ENCODE measurements around the gene INPPL1. TPM values are rescaled to one million over a fixed set of nuclear protein-coding genes. Genes with fewer than 3 reads are reported as not detected.

Gene INPPL1
- total and polyA plus RNA-seq, 10 of the 15 experiments (the other 5 are each of a cell fraction or from before 2014, with no cell fraction given): 0.47 to 116 (median 43.4) TPM

DNA sequence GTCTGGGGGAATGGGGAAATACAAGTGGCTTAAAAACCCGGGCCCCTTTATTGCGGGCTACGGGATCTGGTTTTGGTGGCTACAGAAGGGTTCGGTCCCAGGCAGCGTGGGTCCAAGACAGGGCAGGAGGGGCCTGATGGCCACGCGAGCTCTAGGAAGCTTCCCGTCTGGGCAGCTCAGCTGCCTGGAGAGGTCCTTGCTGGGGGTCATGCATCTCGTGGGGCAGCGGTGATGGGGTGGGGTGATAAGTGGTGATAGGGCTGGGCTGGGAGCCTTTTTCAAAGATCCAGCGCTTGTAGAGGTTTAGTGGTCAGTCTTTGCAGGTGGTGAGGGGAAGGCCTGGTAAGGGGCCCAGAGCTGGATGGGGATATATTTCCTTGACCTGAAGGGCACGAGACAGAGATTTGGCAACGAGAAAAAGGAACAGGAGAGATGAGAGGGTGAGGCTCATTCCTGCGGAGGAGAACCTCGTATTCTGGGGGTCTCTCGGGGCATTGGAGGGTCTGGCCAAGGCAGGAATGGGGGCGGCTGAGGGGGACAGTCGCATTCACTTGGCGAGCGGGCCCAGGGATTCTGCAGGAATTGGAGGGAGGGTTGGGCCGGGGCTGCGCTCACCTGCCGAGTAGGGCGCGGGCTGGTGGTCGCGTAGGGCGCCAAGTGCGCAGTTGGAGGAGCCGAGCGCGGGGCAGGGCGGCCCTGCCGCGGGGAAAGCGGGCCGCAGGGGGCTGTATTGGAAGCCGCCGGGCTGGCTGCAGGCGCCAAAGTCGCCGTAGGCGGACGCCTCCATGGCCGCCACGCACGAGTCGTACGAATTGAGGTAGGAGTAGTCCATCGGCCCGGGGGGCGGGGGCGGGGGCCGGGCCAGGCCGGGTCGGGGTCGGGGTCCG, 18.8 kb downstream of the INPPL1 start:
- CTCF ChIA-PET: interaction anchor here (0.9 kb wide), 1 partner anchor 187 kb away, joined by 5 read pairs; no protein-coding TSS in a partner anchor
- SMC1A ChIA-PET (ENCODE audit: uncharacterized antibody, unreplicated experiment): no interaction called here
- 62% methylated on average over 37 of the region's 58 CpGs for WGBS (ENCODE audit: insufficient coverage, insufficient replicate concordance, low lambda C conversion rate, missing lambda C conversion rate)
- RAD21 ChIA-PET (ENCODE audit: unreplicated experiment): no interaction called here
- no peaks in the 10 kb centered on the region; the same call in 1 of the 2 replicates for H4K20me1 ChIP-seq (ENCODE audit: control insufficient read depth, insufficient read depth)
- no peak for TF ChIP-seq IKZF2 (IDR thresholded peaks at IDR 0.05)
- no peak for TF ChIP-seq CEBPB (IDR thresholded peaks at IDR 0.05; ENCODE audit: borderline replicate concordance in 1 of 2, low read depth in 2 of 2, low read length in 2 of 2)
- no peak for TF ChIP-seq BCL11A (IDR thresholded peaks at IDR 0.05; ENCODE audit: low read depth, low read length)
- no peak for TF ChIP-seq CBX3 (IDR thresholded peaks at IDR 0.05; ENCODE audit: borderline replicate concordance, low read depth)
- no peak for TF ChIP-seq CREB1 (IDR thresholded peaks at IDR 0.05; ENCODE audit: low read depth)
- TF ChIP-seq WRNIP1 (IDR thresholded peaks at IDR 0.05; ENCODE audit: borderline replicate concordance, low read depth, low read length): no peak
- TF ChIP-seq STAT3 (IDR thresholded peaks at IDR 0.05; ENCODE audit: low read depth, low read length): no peak
- TF ChIP-seq ZNF217 (IDR thresholded peaks at IDR 0.05): no peak
- TF ChIP-seq, protein P1, sequence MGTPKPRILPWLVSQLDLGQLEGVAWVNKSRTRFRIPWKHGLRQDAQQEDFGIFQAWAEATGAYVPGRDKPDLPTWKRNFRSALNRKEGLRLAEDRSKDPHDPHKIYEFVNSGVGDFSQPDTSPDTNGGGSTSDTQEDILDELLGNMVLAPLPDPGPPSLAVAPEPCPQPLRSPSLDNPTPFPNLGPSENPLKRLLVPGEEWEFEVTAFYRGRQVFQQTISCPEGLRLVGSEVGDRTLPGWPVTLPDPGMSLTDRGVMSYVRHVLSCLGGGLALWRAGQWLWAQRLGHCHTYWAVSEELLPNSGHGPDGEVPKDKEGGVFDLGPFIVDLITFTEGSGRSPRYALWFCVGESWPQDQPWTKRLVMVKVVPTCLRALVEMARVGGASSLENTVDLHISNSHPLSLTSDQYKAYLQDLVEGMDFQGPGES (IDR thresholded peaks at IDR 0.05): no peak
- TF ChIP-seq, protein P2, sequence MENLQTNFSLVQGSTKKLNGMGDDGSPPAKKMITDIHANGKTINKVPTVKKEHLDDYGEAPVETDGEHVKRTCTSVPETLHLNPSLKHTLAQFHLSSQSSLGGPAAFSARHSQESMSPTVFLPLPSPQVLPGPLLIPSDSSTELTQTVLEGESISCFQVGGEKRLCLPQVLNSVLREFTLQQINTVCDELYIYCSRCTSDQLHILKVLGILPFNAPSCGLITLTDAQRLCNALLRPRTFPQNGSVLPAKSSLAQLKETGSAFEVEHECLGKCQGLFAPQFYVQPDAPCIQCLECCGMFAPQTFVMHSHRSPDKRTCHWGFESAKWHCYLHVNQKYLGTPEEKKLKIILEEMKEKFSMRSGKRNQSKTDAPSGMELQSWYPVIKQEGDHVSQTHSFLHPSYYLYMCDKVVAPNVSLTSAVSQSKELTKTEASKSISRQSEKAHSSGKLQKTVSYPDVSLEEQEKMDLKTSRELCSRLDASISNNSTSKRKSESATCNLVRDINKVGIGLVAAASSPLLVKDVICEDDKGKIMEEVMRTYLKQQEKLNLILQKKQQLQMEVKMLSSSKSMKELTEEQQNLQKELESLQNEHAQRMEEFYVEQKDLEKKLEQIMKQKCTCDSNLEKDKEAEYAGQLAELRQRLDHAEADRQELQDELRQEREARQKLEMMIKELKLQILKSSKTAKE (IDR thresholded peaks at IDR 0.05; ENCODE audit: low read depth, poor library complexity, severe bottlenecking): no peak
- no peak for TF ChIP-seq CREM (IDR thresholded peaks at IDR 0.05; ENCODE audit: low read depth)
- no peak for TF ChIP-seq ZNF274 (IDR thresholded peaks at IDR 0.05; ENCODE audit: insufficient read depth, insufficient read length)
- TF ChIP-seq TCF3 (IDR thresholded peaks at IDR 0.05; ENCODE audit: borderline replicate concordance, insufficient read depth, low read depth, low read length): no peak
- TF ChIP-seq, protein P3, sequence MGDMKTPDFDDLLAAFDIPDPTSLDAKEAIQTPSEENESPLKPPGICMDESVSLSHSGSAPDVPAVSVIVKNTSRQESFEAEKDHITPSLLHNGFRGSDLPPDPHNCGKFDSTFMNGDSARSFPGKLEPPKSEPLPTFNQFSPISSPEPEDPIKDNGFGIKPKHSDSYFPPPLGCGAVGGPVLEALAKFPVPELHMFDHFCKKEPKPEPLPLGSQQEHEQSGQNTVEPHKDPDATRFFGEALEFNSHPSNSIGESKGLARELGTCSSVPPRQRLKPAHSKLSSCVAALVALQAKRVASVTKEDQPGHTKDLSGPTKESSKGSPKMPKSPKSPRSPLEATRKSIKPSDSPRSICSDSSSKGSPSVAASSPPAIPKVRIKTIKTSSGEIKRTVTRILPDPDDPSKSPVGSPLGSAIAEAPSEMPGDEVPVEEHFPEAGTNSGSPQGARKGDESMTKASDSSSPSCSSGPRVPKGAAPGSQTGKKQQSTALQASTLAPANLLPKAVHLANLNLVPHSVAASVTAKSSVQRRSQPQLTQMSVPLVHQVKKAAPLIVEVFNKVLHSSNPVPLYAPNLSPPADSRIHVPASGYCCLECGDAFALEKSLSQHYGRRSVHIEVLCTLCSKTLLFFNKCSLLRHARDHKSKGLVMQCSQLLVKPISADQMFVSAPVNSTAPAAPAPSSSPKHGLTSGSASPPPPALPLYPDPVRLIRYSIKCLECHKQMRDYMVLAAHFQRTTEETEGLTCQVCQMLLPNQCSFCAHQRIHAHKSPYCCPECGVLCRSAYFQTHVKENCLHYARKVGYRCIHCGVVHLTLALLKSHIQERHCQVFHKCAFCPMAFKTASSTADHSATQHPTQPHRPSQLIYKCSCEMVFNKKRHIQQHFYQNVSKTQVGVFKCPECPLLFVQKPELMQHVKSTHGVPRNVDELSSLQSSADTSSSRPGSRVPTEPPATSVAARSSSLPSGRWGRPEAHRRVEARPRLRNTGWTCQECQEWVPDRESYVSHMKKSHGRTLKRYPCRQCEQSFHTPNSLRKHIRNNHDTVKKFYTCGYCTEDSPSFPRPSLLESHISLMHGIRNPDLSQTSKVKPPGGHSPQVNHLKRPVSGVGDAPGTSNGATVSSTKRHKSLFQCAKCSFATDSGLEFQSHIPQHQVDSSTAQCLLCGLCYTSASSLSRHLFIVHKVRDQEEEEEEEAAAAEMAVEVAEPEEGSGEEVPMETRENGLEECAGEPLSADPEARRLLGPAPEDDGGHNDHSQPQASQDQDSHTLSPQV (IDR thresholded peaks at IDR 0.05): no peak
- no peak for TF ChIP-seq TCF7 (IDR thresholded peaks at IDR 0.05; ENCODE audit: borderline replicate concordance)
- no peak overlapping the region for H2AFZ ChIP-seq (ENCODE audit: control insufficient read depth, low read depth, low read length)
- FAIRE-seq (no peak), DNase-seq (ENCODE audit: low read depth, low spot score) (no peak), ATAC-seq (no peak)
- no peak overlapping the region for H3K4me3 ChIP-seq
- peaks cover 11 to 30% of the 10 kb centered on the region in 2 experiments; a peak in 3 of 4 replicates for H3K27me3 ChIP-seq (replicated peaks in 1 of 2; ENCODE audit: control insufficient read depth in 2 of 2, insufficient read depth in 2 of 2, low read length in 1 of 2)
- POLR2A ChIA-PET: no interaction called here
- no peak overlapping the region for H3K27ac ChIP-seq (ENCODE audit: control insufficient read depth, insufficient read depth)
- H3K4me2 ChIP-seq (ENCODE audit: control insufficient read depth, insufficient read depth): no peak overlapping the region
- no TSS peak for BruUV-seq (replicated peaks)
- no peaks in the 10 kb centered on the region; a peak in 1 of 4 replicates for H3K36me3 ChIP-seq (ENCODE audit: control insufficient read depth in 2 of 2, insufficient read depth in 2 of 2, low read length in 1 of 2)
- no peaks in the 10 kb centered on the region; the same call in 2 of the 3 replicates for H3K9me3 ChIP-seq (replicated peaks; ENCODE audit: control insufficient read depth, insufficient read depth, low read length)
- no peaks in the 10 kb centered on the region for H3K79me2 ChIP-seq (ENCODE audit: control insufficient read depth, insufficient read depth, low read length)
- in situ Hi-C loops (cut with MboI) (no loop called here), intact Hi-C loops (cut with micrococcal nuclease; ENCODE audit: unreplicated experiment) (no loop called here)
- H3K4me1 ChIP-seq (ENCODE audit: control insufficient read depth, insufficient read depth, low read length): peaks cover 4% of the 10 kb centered on the region
- no peak overlapping the region for H3K9ac ChIP-seq (ENCODE audit: control insufficient read depth, insufficient read depth, low read length)
